ENCODE measurements around the gene RABGGTA.

Gene RABGGTA

GRCh38 chr14:24307575-24308341, 36.4 kb upstream of the RABGGTA start, which contains the start of gene CIDEB:
Gene CIDEB, minus strand, starts transcription at chr14:24307977. Its CDS starts 119 bp downstream, at chr14:24307858.
- TF ChIP-seq NFIC (IDR thresholded peaks at IDR 0.05) (no peak), TEAD4 (IDR thresholded peaks at IDR 0.05) (no peak), USF1 (IDR thresholded peaks at IDR 0.05) (no peak), RAD21 (IDR thresholded peaks at IDR 0.05; ENCODE audit: low read depth) (peak; percentile 53), EGR1 (IDR thresholded peaks at IDR 0.05) (no peak)

- no peak for TF ChIP-seq EP300 (IDR thresholded peaks at IDR 0.05; ENCODE audit: borderline replicate concordance)
- no peak for TF ChIP-seq EGR1 (IDR thresholded peaks at IDR 0.05)
- TF ChIP-seq REST (IDR thresholded peaks at IDR 0.05; ENCODE audit: low read depth), result no peak
- no peak for TF ChIP-seq MAX (IDR thresholded peaks at IDR 0.05)
- no peak for TF ChIP-seq TCF12 (IDR thresholded peaks at IDR 0.05; ENCODE audit: low read depth)
- no peak for TF ChIP-seq ZBTB7A (IDR thresholded peaks at IDR 0.05; ENCODE audit: low read depth)
- TF ChIP-seq CREB1 (IDR thresholded peaks at IDR 0.05; ENCODE audit: low read depth), result no peak
- no peak for TF ChIP-seq RAD21 (IDR thresholded peaks at IDR 0.05; ENCODE audit: low read depth)
- TF ChIP-seq USF1 (IDR thresholded peaks at IDR 0.05), result no peak
Measured at GRCh38 chr14:24307156-24307574, 35.8 kb upstream of the RABGGTA start.

- TF ChIP-seq MAX (IDR thresholded peaks at IDR 0.05) (no peak), TAF1 (IDR thresholded peaks at IDR 0.05; ENCODE audit: low read depth) (no peak), FOXM1 (IDR thresholded peaks at IDR 0.05; ENCODE audit: borderline replicate concordance, low read depth) (no peak), TEAD4 (IDR thresholded peaks at IDR 0.05) (no peak), CREB1 (IDR thresholded peaks at IDR 0.05; ENCODE audit: low read depth) (no peak), RAD21 (IDR thresholded peaks at IDR 0.05; ENCODE audit: low read depth) (no peak), REST (IDR thresholded peaks at IDR 0.05; ENCODE audit: low read depth) (no peak), USF1 (IDR thresholded peaks at IDR 0.05) (no peak), CEBPB (IDR thresholded peaks at IDR 0.05) (no peak), ZBTB7A (IDR thresholded peaks at IDR 0.05; ENCODE audit: low read depth) (no peak), TCF12 (IDR thresholded peaks at IDR 0.05; ENCODE audit: low read depth) (no peak), EGR1 (IDR thresholded peaks at IDR 0.05) (no peak), YY1 (IDR thresholded peaks at IDR 0.05; ENCODE audit: low read depth) (no peak), EP300 (IDR thresholded peaks at IDR 0.05; ENCODE audit: borderline replicate concordance) (no peak), NFIC (IDR thresholded peaks at IDR 0.05) (no peak)
Measured at GRCh38 chr14:24304019-24304387, 32.6 kb upstream of the RABGGTA start.

GRCh38 chr14:24300326-24300980, 29.1 kb upstream of the RABGGTA start:
- no peak for TF ChIP-seq TEAD4 (IDR thresholded peaks at IDR 0.05)
- TF ChIP-seq YY1 (IDR thresholded peaks at IDR 0.05; ENCODE audit: low read depth), result no peak
- no peak for TF ChIP-seq FOXM1 (IDR thresholded peaks at IDR 0.05; ENCODE audit: borderline replicate concordance, low read depth)
- no peak for TF ChIP-seq MAX (IDR thresholded peaks at IDR 0.05)
- no peak for TF ChIP-seq TCF12 (IDR thresholded peaks at IDR 0.05; ENCODE audit: low read depth)
- TF ChIP-seq RAD21 (IDR thresholded peaks at IDR 0.05; ENCODE audit: low read depth), result no peak
- no peak for TF ChIP-seq CREB1 (IDR thresholded peaks at IDR 0.05; ENCODE audit: low read depth)
- no peak for TF ChIP-seq CEBPB (IDR thresholded peaks at IDR 0.05)
- no peak for TF ChIP-seq TAF1 (IDR thresholded peaks at IDR 0.05; ENCODE audit: low read depth)

Data from Ishikawa (cell line).